Breast epithelium (tissue), 3 donors: ENCODE measurements around the gene SLC39A7.

ENCODE experiments used
- CTCF ChIP-seq, 3 donors: fragments of 450-650 bp; IDR thresholded peaks; one replicate each; pipeline ENCODE4 v1.5.1; 2016 to 2017; ENCODE audit warnings: antibody characterized with exemption in 3 of 3, mild to moderate bottlenecking in 3 of 3, moderate library complexity in 3 of 3
- POLR2A ChIP-seq: fragments of 450-650 bp; IDR thresholded peaks from one replicate; pipeline ENCODE4 v1.6.1; 2016; ENCODE audit warnings: antibody characterized with exemption, mild to moderate bottlenecking, moderate library complexity
- POLR2AphosphoS5 ChIP-seq, 3 donors: sonication (generic); formaldehyde crosslinking; IDR thresholded peaks; one replicate each; pipeline ENCODE4 v1.6.1; 2017; ENCODE audit warnings: antibody characterized with exemption in 3 of 3

- TF ChIP-seq POLR2A (no peak), CTCF (IDR thresholded peaks at IDR 0.05) (no peak), POLR2AphosphoS5 (IDR thresholded peaks at IDR 0.05) (no peak)
Measured at GRCh38 chr6:33235221-33235634, 34.6 kb downstream of the SLC39A7 start.
